ENCODE measurements around the gene ALKBH4. TPM values are rescaled to one million over a fixed set of nuclear protein-coding genes. Genes with fewer than 3 reads are reported as not detected.
"Not testable (repeated sequence)": the region's sequence is repeated elsewhere in the genome, so short reads cannot be mapped to it uniquely, and the experiment has no call there.

Gene ALKBH4
- total RNA-seq, 1 donor from 2014 or later: 25.5 TPM

- DNase-seq: no peak
Observed at GRCh38 chr7:102426268-102427018, 38.2 kb downstream of the ALKBH4 start.

GRCh38 chr7:102425639-102426267 is 38.9 kb downstream of the ALKBH4 start:
- DNase-seq: no peak

- no peak for DNase-seq
Observed at GRCh38 chr7:102424787-102425218, 39.9 kb downstream of the ALKBH4 start.

GRCh38 chr7:102424129-102424551 is 40.5 kb downstream of the ALKBH4 start:
- no peak for DNase-seq

GRCh38 chr7:102421706-102422240 is 42.9 kb downstream of the ALKBH4 start:
- no peak for DNase-seq

- no peak for DNase-seq
Observed at GRCh38 chr7:102418592-102418991, 46.1 kb downstream of the ALKBH4 start.

- no peak for DNase-seq
Observed at GRCh38 chr7:102417105-102417504, 47.6 kb downstream of the ALKBH4 start.

- no peak for DNase-seq
Observed at GRCh38 chr7:102416406-102416805, 48.3 kb downstream of the ALKBH4 start.

GRCh38 chr7:102415685-102416225 is 48.9 kb downstream of the ALKBH4 start:
- DNase-seq: peak; percentile 30

- DNase-seq: no peak
Observed at GRCh38 chr7:102413611-102414010, 51.1 kb downstream of the ALKBH4 start.

GRCh38 chr7:102413091-102413490 is 51.6 kb downstream of the ALKBH4 start:
- no peak for DNase-seq

- peak; percentile 62 for DNase-seq
Observed at GRCh38 chr7:102412548-102412947, 52.1 kb downstream of the ALKBH4 start.

- no peak for DNase-seq
Observed at GRCh38 chr7:102410918-102411317, 53.7 kb downstream of the ALKBH4 start.

- DNase-seq: no peak
Observed at GRCh38 chr7:102410123-102410522, 54.5 kb downstream of the ALKBH4 start.

- no peak for DNase-seq
Observed at GRCh38 chr7:102409340-102409739, 55.3 kb downstream of the ALKBH4 start.

- not testable (repeated sequence) for DNase-seq
Observed at GRCh38 chr7:102408530-102408929, 56.1 kb downstream of the ALKBH4 start.

- no peak for DNase-seq
Observed at GRCh38 chr7:102407910-102408309, 56.8 kb downstream of the ALKBH4 start.

Other genes with a start within 250 kb of the ALKBH4 start
- gene SH2B2, start 178.0 kb downstream of the ALKBH4 start, total RNA-seq: 2.5 and 4.4 TPM in 2 replicates
- not detected in 2 replicates for gene SPDYE6, start 108.4 kb downstream of the ALKBH4 start, total RNA-seq
- 15.9 and 18.0 TPM in 2 replicates for gene PRKRIP1, start 68.5 kb downstream of the ALKBH4 start, total RNA-seq
- 94.3 and 147 TPM in 2 replicates for gene ORAI2, start 31.3 kb downstream of the ALKBH4 start, total RNA-seq
- gene LRWD1, start 121 bp upstream of the ALKBH4 start, total RNA-seq: 21.6 and 28.8 TPM in 2 replicates
- gene POLR2J, start 14.1 kb upstream of the ALKBH4 start, total RNA-seq: 19.9 and 22.4 TPM in 2 replicates
- gene RASA4B, start 52.9 kb upstream of the ALKBH4 start, total RNA-seq: 10.1 and 13.1 TPM in 2 replicates
- 2.3 and 2.7 TPM in 2 replicates for gene UPK3BL2, start 78.8 kb upstream of the ALKBH4 start, total RNA-seq
- gene SPDYE2, start 86.4 kb upstream of the ALKBH4 start, total RNA-seq: not detected in 2 replicates
- gene POLR2J3, start 107.7 kb upstream of the ALKBH4 start, total RNA-seq: 25.5 and 36.4 TPM in 2 replicates
- gene RASA4, start 151.9 kb upstream of the ALKBH4 start, total RNA-seq: 30.4 and 38.3 TPM in 2 replicates
- 10.1 and 12.6 TPM in 2 replicates for gene UPK3BL1, start 177.9 kb upstream of the ALKBH4 start, total RNA-seq
- gene SPDYE2B, start 185.5 kb upstream of the ALKBH4 start, total RNA-seq: not detected in 2 replicates
- 2.5 and 5.4 TPM in 2 replicates for gene POLR2J2, start 206.8 kb upstream of the ALKBH4 start, total RNA-seq